Measurements from ENCODE around the gene CALHM1. TPM values are rescaled to one million over a fixed set of nuclear protein-coding genes. Genes with fewer than 3 reads are reported as not detected.

The CALHM1 gene
- total RNA-seq, 1 experiment from 2014 or later, result not detected

GRCh38 chr10:103455235-103455634 is 3.5 kb downstream of the CALHM1 start:
- no peak for DNase-seq (ENCODE audit: low read depth)

- no peak for DNase-seq (ENCODE audit: low read depth)
Measured at GRCh38 chr10:103454026-103454425, 4.7 kb downstream of the CALHM1 start.

GRCh38 chr10:103452506-103453230 is 6.0 kb downstream of the CALHM1 start:
- no peak for DNase-seq (ENCODE audit: low read depth)

DNA sequence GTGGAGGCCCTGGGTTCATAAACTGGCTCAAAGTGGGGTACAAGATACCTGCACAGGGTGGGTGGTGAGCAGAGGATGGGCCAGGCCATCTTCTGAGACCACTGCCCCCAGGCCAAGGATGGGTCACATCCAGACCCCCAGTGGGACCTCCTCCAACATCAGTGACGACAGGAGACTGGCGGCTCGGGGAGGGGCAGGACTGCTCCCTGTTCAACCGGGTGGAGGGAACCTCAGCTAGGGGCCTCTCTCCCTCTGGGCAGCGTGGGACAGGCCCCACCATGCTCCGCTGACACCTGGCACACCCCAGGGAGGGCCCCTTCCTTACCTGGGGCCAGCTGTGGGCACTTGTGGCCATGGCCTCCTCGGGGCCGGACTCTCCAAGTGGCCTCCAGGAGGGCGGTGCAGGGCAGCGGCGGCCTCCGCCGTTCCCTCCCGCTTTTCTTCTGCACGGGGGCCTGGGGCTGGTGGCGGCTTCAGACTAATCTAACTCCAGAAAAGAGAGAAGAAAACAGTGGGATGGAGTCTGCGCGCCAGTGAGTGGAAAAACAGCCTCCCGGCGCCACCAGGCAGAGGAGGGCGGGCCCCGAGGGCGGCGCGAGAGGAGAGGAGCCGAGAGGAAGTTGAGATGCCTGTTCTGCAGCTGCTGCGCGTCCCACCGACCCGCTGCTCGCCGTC is 6.7 kb downstream of the CALHM1 start, which contains the start of gene CALHM2:
TSS of gene CALHM2 (minus strand) at position 540 of the 675 bp plus-strand sequence. CDS start 2,429 bp downstream, outside the sequence.
- DNase-seq (ENCODE audit: low read depth), result no peak

DNA sequence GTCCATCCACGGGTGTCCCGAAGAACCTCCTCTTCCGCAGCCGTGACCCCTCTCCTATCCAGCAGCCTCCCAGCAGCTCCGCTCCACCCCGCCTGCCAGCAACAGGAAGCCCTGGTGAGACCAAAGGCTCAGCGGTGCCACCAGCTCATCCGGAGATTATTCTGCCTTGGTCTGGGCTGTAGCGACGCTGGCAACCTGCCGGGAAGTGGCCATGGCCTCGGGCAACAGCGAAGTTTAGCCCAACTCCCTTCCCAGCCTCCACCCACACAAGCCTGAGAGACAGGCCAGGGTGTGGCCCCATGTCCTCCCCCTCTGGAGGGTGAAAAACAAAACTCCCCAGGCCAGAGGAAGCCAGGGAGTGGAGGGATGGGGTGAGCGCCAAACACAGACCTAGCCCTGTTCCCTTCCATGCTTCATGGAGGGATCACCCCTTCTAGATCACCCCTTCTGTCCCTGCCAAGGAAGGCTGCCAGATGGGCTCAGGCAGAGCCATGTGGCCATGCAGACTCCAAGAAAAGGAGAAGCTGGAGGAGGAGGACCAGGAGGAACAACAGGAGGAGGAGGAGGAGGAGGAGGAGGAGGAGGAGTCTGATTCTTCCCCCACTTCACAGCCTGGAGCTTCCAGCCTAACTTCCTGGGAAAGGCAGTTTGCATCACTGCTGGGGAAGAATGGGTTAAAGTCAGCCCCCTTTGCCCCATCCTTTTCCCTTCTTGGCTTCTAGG is 7.4 kb downstream of the CALHM1 start:
- DNase-seq (ENCODE audit: low read depth), result peak; percentile 93

GRCh38 chr10:103450201-103450695 is 8.5 kb downstream of the CALHM1 start:
- DNase-seq (ENCODE audit: low read depth), result no peak

GRCh38 chr10:103449208-103450144 is 9.2 kb downstream of the CALHM1 start:
- no peak for DNase-seq (ENCODE audit: low read depth)

DNA sequence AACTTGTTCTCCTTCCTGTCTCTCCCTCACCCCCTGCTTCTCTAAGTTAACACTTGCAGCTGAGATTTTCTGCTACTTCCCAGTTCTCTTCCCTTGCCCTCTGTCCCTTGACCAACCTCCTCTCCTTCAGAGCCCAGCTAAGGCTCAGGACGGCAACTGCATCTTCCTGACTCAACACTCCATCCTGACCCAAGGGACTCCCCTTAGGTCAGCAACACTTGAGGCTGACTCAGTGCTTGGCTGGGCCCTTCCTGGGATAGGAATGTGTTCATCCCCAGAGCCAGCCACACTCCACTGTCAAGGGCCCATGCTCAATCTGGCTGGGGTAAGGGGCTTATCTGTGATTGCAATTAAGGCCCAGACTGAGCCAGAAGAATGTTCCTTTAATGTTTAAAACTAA is 10.0 kb downstream of the CALHM1 start:
- peak; percentile 81 for DNase-seq (ENCODE audit: low read depth)

GRCh38 chr10:103447187-103447586 is 11.5 kb downstream of the CALHM1 start:
- no peak for DNase-seq (ENCODE audit: low read depth)

DNA sequence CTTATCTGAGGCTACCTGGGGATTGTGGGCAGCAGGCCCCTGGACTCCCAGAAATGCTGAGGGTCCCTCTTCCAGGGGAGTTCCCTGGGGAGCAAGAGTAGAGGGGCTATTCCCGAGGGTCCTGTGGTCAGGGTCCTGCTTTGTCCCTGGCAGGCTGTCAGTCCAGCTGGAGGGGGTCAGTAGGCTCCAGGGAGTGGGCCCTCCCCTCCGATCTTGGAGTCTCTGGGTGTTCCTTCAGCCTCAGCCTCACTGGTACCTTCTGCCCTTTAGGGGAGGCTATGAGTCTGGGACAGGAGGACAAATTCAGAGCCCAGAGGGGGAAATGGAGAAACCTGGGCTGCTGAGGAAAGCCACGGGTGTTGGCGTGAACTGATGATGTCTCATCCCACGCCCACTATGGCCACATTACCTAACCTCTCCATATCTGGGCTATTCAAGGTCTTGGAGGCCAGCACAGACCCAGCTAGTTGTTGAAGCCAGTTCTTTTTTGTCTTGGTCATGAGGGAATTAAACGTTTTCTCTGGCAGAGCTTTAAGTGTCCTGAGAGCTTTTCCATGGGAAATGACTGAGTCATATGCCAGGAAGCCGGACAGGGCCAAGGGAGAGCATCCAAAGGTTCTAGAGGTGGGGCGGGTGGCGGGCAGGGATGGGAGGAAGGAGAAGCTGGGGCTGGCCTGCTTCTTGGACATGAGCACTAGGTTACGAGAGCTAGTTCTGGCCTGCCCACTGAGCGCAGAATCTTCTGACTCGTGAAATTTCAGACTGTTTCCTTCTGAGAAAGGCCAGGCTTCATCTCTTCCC is 12.7 kb downstream of the CALHM1 start:
- peak; percentile 80 for DNase-seq (ENCODE audit: low read depth)

GRCh38 chr10:103445366-103445765 is 13.3 kb downstream of the CALHM1 start:
- DNase-seq (ENCODE audit: low read depth), result no peak

DNA sequence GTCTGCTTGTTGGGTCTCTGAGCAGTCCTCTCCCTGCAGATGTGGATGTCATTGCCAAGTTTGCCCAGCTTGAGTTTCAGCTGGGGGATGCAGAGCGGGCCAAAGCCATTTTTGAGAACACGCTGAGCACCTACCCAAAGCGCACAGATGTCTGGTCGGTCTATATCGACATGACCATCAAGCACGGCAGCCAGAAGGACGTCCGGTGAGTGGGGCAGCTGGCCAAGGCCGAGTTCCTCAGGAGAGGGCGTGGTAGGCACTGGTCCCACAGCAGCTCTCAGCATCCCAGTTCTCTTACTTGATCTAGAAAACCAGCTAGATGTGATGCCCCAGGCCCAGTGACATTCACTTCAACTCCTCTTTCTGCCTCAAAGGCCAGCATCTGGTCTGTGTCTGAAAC is 14.2 kb downstream of the CALHM1 start:
- DNase-seq (ENCODE audit: low read depth), result no peak

- DNase-seq (ENCODE audit: low read depth), result no peak
Measured at GRCh38 chr10:103443475-103444185, 15.1 kb downstream of the CALHM1 start.

DNA sequence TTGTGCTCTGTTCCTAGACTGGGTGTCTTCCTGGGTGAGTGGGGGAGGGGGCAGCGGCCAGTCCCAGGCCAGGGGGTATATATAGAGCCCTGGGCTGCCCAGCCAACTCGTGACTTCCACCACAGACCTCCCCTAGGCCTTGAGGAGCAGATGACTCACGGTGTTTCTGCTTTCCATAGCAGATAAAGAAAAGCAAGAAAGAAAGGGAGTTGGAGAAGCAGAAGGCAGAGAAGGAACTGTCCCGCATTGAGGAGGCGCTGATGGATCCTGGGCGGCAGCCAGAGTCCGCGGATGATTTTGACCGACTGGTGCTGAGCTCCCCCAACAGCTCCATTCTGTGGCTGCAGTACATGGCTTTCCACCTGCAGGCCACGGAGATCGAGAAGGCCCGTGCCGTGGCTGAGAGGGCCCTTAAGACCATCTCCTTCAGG is 16.7 kb downstream of the CALHM1 start:
- DNase-seq (ENCODE audit: low read depth), result peak; percentile 88

DNA sequence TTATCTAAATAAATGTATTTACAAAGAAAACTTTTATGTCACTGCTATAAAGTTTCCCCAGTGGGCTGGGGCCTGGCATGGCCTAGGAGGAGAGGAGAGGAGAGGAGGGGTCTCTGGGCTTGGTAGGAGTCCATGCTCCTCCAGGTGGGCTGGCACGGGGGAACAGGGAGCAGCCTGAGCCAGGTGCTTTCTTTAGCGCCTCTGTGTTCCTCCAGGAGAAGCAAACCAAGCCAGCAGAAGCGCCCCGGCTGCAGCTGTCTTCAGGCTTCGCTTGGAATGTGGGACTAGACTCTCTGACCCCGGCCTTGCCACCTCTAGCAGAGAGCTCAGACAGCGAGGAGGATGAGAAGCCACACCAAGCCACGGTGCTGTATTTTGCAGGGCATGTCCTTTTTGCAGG is 17.1 kb downstream of the CALHM1 start:
- DNase-seq (ENCODE audit: low read depth), result no peak

DNA sequence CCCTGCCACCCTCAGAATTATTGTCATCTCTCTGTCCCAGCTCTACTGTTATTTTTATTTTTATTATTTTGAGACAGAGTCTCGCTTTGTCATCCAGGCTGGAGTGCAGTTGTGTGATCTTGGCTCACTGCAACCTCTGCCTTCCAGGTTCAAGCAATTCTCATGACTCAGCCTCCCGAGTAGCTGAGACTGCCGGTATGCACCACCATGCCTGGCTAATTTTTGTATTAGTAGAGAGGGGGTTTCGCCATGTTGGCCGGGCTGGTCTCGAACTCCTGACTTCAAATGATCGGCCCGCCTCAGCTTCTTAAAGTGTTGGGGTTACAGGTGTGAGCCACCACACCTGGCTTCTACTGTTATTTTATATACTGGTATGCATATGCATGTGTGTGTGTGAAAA is 17.5 kb downstream of the CALHM1 start:
- peak; percentile 11 for DNase-seq (ENCODE audit: low read depth)

DNA sequence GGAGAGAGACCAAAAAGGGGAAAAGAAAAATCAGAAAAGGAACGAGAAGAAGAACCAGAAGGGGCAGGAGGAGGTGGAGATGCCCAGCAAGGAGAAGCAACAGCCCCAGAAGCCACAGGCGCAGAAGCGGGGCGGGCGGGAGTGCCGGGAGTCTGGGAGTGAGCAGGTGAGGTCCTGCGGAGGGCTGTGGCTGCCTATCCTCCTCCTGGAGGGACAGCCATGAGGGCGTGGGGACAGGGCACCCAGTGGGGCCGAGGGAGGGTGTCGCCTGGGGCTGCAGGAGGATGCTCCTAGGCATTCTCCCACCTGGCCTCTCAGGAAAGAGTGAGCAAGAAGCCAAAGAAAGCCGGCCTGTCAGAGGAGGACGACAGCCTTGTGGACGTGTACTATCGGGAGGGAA is 18.3 kb downstream of the CALHM1 start:
- DNase-seq (ENCODE audit: low read depth), result no peak

DNA sequence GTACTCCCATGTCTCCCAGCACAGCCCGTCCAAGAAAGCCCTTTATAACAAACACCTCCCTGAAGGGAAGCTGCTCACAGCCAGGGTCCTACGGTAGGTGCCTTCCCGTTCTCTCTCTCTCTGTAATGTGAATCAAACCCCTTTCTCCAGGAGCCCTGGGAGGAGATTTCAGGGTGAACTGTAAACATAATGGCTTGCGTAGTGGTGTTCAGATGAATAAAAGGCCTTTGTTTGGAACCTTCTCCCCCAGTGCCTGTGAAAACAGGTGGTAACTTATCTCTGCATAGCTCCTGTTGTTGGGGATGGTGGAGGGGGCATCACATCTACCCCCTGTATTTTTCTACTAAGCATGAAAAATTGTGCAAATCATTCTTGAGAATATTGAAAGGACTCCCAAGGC is 18.9 kb downstream of the CALHM1 start:
- no peak for DNase-seq (ENCODE audit: low read depth)

DNA sequence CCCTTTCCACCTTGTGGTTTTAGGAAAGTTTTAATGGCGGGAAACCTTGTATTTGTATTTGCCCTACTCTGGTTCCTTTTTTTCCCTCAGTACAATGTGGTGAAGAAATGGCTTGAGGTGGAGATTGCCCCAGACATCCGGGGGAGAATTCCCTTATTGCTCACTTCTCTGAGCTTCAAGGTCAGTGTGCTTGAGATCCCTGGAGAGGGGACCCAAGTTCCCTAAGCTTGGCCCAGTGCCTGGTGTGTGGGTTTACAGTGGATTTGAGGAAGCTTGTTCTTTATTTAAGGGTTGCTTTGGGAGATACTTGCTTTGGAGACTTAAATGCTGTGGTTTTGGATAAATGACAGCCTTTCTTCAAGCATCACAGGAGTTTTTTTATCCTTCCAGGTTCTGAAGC is 24.8 kb downstream of the CALHM1 start:
- peak; percentile 57 for DNase-seq (ENCODE audit: low read depth)

DNA sequence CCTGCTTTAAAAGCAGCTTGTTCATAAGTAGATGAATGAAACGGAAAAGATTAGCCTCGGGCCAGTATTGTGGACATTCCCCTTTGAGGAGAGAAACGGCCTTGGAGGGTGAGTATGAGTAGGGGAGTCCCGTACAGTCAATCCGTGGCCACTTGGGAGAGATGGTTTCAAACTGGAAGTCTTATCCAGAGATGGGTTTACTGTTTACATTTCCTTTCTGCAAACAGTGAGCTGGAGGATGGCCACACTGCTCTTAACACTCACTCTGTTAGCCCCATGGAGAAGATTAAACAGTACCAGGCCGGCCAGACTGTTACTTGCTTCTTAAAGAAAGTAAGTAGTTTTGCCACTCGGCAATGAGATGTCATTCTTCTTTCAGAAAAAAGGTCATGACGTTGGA is 26.8 kb downstream of the CALHM1 start:
- no peak for DNase-seq (ENCODE audit: low read depth)
